Measurements from ENCODE around the gene CCDC177. TPM values are rescaled to one million over a fixed set of nuclear protein-coding genes. Genes with fewer than 3 reads are reported as not detected.

The CCDC177 gene
- total and polyA plus RNA-seq, 2 of the 8 experiments (the other 6 are each of a cell fraction or from before 2014, with no cell fraction given): 0.62 to 2.8 TPM

- no peak for TF ChIP-seq KDM1A (IDR thresholded peaks at IDR 0.05; ENCODE audit: borderline replicate concordance, low read length)
Observed at GRCh38 chr14:69620981-69621380, 46.3 kb upstream of the CCDC177 start (continued).
